ENCODE results near the gene LMBR1L.
"Not testable (repeated sequence)": the region's sequence is repeated elsewhere in the genome, so short reads cannot be mapped to it uniquely, and the experiment has no call there.

The LMBR1L gene

DNA sequence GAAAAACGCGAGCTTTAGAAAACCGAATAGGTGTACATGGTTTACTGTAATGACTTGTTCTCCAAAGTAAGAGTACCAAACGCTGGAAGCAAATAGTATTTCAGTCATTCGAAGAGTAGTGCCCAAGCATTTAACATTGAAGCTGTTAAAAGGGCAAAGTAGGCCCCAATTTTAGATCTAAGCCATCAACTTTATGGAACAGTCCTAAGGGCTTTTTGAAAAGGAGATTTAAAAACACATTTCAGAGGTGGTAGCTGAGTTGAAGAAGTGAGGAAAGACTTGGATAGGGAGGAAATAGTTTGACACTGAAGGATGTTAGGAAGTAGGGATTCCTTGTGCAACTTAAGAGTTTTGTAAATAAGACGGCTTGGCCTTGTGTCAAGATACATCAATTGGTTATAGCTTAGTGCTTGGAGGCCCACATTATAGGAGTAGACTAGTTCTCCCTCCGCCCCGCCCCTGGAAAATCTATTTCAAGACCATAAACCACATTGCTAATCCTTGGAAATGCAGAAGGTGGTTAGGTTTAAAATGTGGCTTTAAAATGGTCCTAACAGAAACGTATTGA lies 21.3 kb upstream of the LMBR1L start:
- peak overlapping the region; percentile 61 for H3K4me3 ChIP-seq (ENCODE audit: low read depth, low read length)

DNA sequence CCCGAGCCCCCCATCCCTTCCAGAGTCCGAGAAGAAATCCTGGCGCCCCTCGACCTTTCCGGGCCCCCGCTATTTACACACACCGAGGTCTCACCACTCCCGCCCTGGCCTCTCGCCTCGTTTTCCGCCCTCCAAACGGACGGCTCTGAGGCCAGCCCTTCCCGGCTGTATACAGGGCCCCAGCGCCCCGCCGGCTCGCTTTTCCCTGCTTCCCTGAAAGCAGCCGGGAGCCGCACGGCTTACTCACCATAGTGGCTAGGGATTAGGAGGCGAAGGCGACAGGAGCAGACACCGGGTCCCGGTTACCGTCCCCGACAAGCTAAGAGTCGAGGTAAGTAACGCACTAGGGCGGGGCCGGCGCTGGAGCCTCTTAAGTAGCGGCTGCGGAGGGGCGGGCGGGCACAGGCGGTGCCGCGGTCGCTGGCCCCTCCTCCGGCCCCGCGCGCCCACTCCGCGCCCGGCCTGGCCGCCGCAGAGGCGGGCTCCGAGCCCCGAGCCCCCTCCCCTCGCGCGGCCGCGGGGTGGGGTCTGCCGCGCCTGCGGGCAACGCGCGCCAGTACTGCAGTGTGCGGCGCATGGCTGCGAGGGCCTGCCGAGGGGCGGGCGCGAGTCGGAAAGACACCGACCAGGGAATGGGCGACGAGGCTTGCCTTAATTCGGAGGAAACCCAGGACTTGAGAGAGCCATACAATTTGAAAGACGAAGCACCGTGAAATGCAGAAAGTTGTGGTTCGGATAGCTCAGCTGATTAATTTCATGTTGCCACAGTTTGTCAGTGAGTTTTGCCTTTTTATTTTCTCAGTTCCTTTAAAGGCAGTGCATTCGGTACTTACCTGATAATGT lies 20.6 kb upstream of the LMBR1L start, which contains the start of gene TUBA1B:
TSS of gene TUBA1B (minus strand) at position 345 of the 843 bp plus-strand sequence. CDS start at position 250, 95 bp downstream.
- peaks cover 8% of the 10 kb centered on the region for H3K4me1 ChIP-seq (ENCODE audit: control insufficient read depth, insufficient read depth, low read length)
- H3K9ac ChIP-seq (ENCODE audit: low read depth, low read length), result peak within 1 kb of the TSS; percentile 96
- no peaks in the 10 kb centered on the region for H3K27me3 ChIP-seq (ENCODE audit: control insufficient read depth, insufficient read depth, low read length)
- H3K36me3 ChIP-seq (ENCODE audit: control insufficient read depth, insufficient read depth, low read length), result peaks cover 16% of the 10 kb centered on the region
- no peaks in the 10 kb centered on the region for H3K9me3 ChIP-seq (ENCODE audit: control insufficient read depth, insufficient read depth, low read length)
- peak within 1 kb of the TSS; percentile 99 for H3K4me3 ChIP-seq (ENCODE audit: low read depth, low read length)

More for the DNA sequence above, 21.3 kb upstream of the LMBR1L start:
- H3K27me3 ChIP-seq (ENCODE audit: control insufficient read depth, insufficient read depth, low read length), result no peaks in the 10 kb centered on the region
- peak overlapping the region; percentile 77 for H3K9ac ChIP-seq (ENCODE audit: low read depth, low read length)
- H3K36me3 ChIP-seq (ENCODE audit: control insufficient read depth, insufficient read depth, low read length), result peaks cover 16% of the 10 kb centered on the region
- H3K9me3 ChIP-seq (ENCODE audit: control insufficient read depth, insufficient read depth, low read length), result no peaks in the 10 kb centered on the region
- peaks cover 8% of the 10 kb centered on the region for H3K4me1 ChIP-seq (ENCODE audit: control insufficient read depth, insufficient read depth, low read length)

DNA sequence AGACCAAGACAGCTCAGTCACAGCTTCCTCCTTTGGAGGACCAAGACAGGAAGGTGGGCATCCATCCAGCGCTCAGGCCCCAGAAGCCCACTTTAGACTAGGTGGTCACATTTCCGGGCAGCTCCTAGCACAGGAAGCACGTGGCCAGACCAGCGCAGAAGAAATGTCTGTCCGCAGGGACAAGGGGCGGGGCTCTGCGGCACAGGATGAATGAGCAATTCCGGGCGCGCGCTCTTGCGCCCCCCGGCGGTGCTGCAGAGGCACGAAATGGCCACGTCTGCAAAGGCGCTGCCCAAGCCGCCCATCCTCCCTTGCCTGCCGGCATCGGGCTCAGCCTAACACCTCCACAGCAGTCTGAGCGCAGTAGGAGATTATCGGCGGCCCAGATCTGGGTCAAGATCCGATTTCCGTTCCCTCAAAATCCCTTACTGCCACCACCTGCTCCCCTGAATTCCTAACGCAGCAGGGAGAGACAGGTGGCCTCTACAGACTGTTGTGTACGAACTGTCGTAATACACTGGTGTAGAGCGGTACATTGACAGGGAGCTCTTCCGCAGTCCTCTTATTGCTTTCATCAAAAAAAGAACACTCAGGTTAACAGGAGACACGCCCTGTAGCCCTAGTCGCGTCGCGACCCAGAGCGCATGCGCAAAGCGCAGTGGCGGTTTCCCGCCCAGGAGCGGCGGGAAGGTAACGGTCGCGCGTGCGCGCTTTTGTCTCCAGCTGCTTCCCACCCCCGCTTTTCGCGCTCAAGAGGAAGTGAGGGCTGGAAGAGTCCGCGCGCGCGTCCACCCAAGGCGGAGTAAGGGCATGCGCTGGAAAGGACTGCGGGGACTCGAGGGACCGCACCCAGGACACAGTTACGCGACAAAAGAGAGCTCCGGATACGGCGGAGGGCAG lies 19.8 kb upstream of the LMBR1L start:
- H3K36me3 ChIP-seq (ENCODE audit: control insufficient read depth, insufficient read depth, low read length), result peaks cover 16% of the 10 kb centered on the region

GRCh38 chr12:49129332-49130150 lies 18.9 kb upstream of the LMBR1L start:
- H3K9ac ChIP-seq (ENCODE audit: low read depth, low read length), result no peak overlapping the region

More for the DNA sequence above, 19.8 kb upstream of the LMBR1L start:
- H3K4me1 ChIP-seq (ENCODE audit: control insufficient read depth, insufficient read depth, low read length), result peaks cover 8% of the 10 kb centered on the region
- H3K4me3 ChIP-seq (ENCODE audit: low read depth, low read length), result peak overlapping the region; percentile 99
- H3K9me3 ChIP-seq (ENCODE audit: control insufficient read depth, insufficient read depth, low read length), result no peaks in the 10 kb centered on the region
- H3K9ac ChIP-seq (ENCODE audit: low read depth, low read length), result peak overlapping the region; percentile 96
- H3K27me3 ChIP-seq (ENCODE audit: control insufficient read depth, insufficient read depth, low read length), result no peaks in the 10 kb centered on the region

DNA sequence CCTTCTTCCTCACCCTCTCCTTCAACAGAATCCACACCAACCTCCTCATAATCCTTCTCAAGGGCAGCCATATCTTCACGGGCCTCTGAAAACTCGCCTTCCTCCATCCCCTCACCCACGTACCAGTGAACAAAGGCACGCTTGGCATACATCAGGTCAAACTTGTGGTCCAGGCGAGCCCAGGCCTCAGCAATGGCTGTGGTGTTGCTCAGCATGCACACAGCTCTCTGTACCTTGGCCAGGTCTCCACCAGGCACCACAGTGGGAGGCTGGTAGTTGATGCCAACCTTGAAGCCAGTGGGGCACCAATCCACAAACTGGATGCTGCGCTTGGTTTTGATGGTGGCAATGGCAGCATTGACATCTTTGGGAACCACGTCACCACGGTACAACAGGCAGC lies 17.3 kb upstream of the LMBR1L start:
- peaks cover 16% of the 10 kb centered on the region for H3K36me3 ChIP-seq (ENCODE audit: control insufficient read depth, insufficient read depth, low read length)
- H3K4me3 ChIP-seq (ENCODE audit: low read depth, low read length); H3K4me1 ChIP-seq (ENCODE audit: control insufficient read depth, insufficient read depth, low read length); H3K9me3 ChIP-seq (ENCODE audit: control insufficient read depth, insufficient read depth, low read length); H3K9ac ChIP-seq (ENCODE audit: low read depth, low read length); H3K27me3 ChIP-seq (ENCODE audit: control insufficient read depth, insufficient read depth, low read length): not testable (repeated sequence)

More at GRCh38 chr12:49129332-49130150, 18.9 kb upstream of the LMBR1L start:
- Histone ChIP-seq H3K36me3 (ENCODE audit: control insufficient read depth, insufficient read depth, low read length) (peaks cover 16% of the 10 kb centered on the region), H3K27me3 (ENCODE audit: control insufficient read depth, insufficient read depth, low read length) (no peaks in the 10 kb centered on the region), H3K4me3 (ENCODE audit: low read depth, low read length) (peak overlapping the region; percentile 99), H3K4me1 (ENCODE audit: control insufficient read depth, insufficient read depth, low read length) (peaks cover 8% of the 10 kb centered on the region), H3K9me3 (ENCODE audit: control insufficient read depth, insufficient read depth, low read length) (no peaks in the 10 kb centered on the region)

GRCh38 chr12:49126852-49127763 lies 16.5 kb upstream of the LMBR1L start:
- Histone ChIP-seq H3K4me1 (ENCODE audit: control insufficient read depth, insufficient read depth, low read length) (peaks cover 6% of the 10 kb centered on the region), H3K9me3 (ENCODE audit: control insufficient read depth, insufficient read depth, low read length) (no peaks in the 10 kb centered on the region), H3K36me3 (ENCODE audit: control insufficient read depth, insufficient read depth, low read length) (peaks cover 16% of the 10 kb centered on the region), H3K9ac (ENCODE audit: low read depth, low read length) (no peak overlapping the region), H3K4me3 (ENCODE audit: low read depth, low read length) (no peak overlapping the region), H3K27me3 (ENCODE audit: control insufficient read depth, insufficient read depth, low read length) (no peaks in the 10 kb centered on the region)

DNA sequence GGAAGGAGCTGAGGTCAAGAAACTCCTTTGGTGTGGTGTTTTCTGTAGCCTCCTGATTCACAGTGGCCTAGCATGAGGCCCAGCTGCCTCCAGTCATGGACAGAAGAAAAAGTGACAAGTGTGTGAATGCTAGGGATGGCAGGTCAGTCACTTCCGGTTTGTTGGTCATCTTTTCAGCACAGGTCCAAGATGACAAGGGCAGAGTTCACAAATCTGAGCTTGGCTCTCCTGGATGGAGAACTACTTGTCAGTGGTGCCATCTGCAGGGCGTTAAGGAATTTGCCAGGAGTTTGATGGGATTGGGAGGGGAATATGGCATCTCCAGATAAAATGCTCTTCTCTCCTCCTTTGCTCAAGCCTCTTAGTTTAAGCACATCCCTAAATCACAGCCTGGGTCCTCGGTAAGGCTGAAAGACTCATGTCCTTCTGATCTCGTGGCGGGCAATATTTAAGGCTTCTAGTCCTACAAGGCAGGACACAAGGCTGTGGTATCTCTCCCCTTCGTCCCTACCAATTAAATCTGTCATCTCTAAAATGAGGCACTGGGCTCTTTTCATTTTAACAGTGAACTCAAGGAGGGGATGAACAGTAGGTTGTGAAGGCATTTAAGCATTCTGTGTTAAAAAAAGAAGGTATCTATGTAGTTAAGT lies 10.5 kb upstream of the LMBR1L start:
- H3K27me3 ChIP-seq (ENCODE audit: control insufficient read depth, insufficient read depth, low read length), result no peaks in the 10 kb centered on the region
- H3K4me3 ChIP-seq (ENCODE audit: low read depth, low read length), result no peak overlapping the region
- no peaks in the 10 kb centered on the region for H3K4me1 ChIP-seq (ENCODE audit: control insufficient read depth, insufficient read depth, low read length)
- H3K36me3 ChIP-seq (ENCODE audit: control insufficient read depth, insufficient read depth, low read length), result no peaks in the 10 kb centered on the region
- H3K9ac ChIP-seq (ENCODE audit: low read depth, low read length), result no peak overlapping the region
- H3K9me3 ChIP-seq (ENCODE audit: control insufficient read depth, insufficient read depth, low read length), result no peaks in the 10 kb centered on the region

- Histone ChIP-seq H3K9ac (ENCODE audit: low read depth, low read length) (no peak overlapping the region), H3K36me3 (ENCODE audit: control insufficient read depth, insufficient read depth, low read length) (no peaks in the 10 kb centered on the region), H3K4me3 (ENCODE audit: low read depth, low read length) (peak overlapping the region; percentile 94), H3K27me3 (ENCODE audit: control insufficient read depth, insufficient read depth, low read length) (no peaks in the 10 kb centered on the region), H3K9me3 (ENCODE audit: control insufficient read depth, insufficient read depth, low read length) (no peaks in the 10 kb centered on the region), H3K4me1 (ENCODE audit: control insufficient read depth, insufficient read depth, low read length) (peaks cover 3% of the 10 kb centered on the region)
Measured at GRCh38 chr12:49111206-49111605, 559 bp upstream of the LMBR1L start.

GRCh38 chr12:49109641-49110463 lies 795 bp downstream of the LMBR1L start:
- no peaks in the 10 kb centered on the region for H3K9me3 ChIP-seq (ENCODE audit: control insufficient read depth, insufficient read depth, low read length)
- peak overlapping the region; percentile 94 for H3K4me3 ChIP-seq (ENCODE audit: low read depth, low read length)
- H3K4me1 ChIP-seq (ENCODE audit: control insufficient read depth, insufficient read depth, low read length), result peaks cover 3% of the 10 kb centered on the region
- peaks cover 8% of the 10 kb centered on the region for H3K36me3 ChIP-seq (ENCODE audit: control insufficient read depth, insufficient read depth, low read length)
- H3K9ac ChIP-seq (ENCODE audit: low read depth, low read length), result peak overlapping the region; percentile 73
- H3K27me3 ChIP-seq (ENCODE audit: control insufficient read depth, insufficient read depth, low read length), result no peaks in the 10 kb centered on the region

All from iPS-15b (cell line).